ENCODE results near the gene PHLDA2. TPM values are rescaled to one million over a fixed set of nuclear protein-coding genes. Genes with fewer than 3 reads are reported as not detected.

The PHLDA2 gene
- total RNA-seq, 1 donor from 2014 or later, result 1.3 TPM

GRCh38 chr11:2901196-2901796 is 27.9 kb downstream of the PHLDA2 start:
- DNase-seq (ENCODE audit: low spot score) (no peak), ATAC-seq (no peak)

GRCh38 chr11:2899080-2899783 is 30.0 kb downstream of the PHLDA2 start:
- DNase-seq (ENCODE audit: low spot score) (no peak), ATAC-seq (no peak)

- ATAC-seq (no peak), DNase-seq (ENCODE audit: low spot score) (no peak)
Observed at GRCh38 chr11:2898366-2899079, 30.7 kb downstream of the PHLDA2 start.

- no peak for DNase-seq (ENCODE audit: low spot score)
- no peak for ATAC-seq
Observed at GRCh38 chr11:2897048-2897447, 32.2 kb downstream of the PHLDA2 start.

GRCh38 chr11:2896047-2896446 is 33.2 kb downstream of the PHLDA2 start:
- DNase-seq (ENCODE audit: low spot score) (no peak), ATAC-seq (no peak)

- no peak for DNase-seq (ENCODE audit: low spot score)
Observed at GRCh38 chr11:2893935-2894334, 35.3 kb downstream of the PHLDA2 start.

GRCh38 chr11:2892967-2893528 is 36.2 kb downstream of the PHLDA2 start:
- ATAC-seq (no peak), DNase-seq (ENCODE audit: low spot score) (no peak)

More at GRCh38 chr11:2893935-2894334, 35.3 kb downstream of the PHLDA2 start:
- ATAC-seq, result no peak

- ATAC-seq, result peak; percentile 27
- DNase-seq (ENCODE audit: low spot score), result no peak
Observed at GRCh38 chr11:2892215-2892966, 36.8 kb downstream of the PHLDA2 start.

GRCh38 chr11:2891326-2892214 is 37.6 kb downstream of the PHLDA2 start:
- ATAC-seq (peak; percentile 68), DNase-seq (ENCODE audit: low spot score) (peak; percentile 85)

GRCh38 chr11:2890466-2891294 is 38.5 kb downstream of the PHLDA2 start:
- peak; percentile 31 for ATAC-seq
- peak; percentile 81 for DNase-seq (ENCODE audit: low spot score)

- ATAC-seq (no peak), DNase-seq (ENCODE audit: low spot score) (no peak)
Observed at GRCh38 chr11:2889362-2890273, 39.6 kb downstream of the PHLDA2 start.

- ATAC-seq (peak; percentile 55), DNase-seq (ENCODE audit: low spot score) (peak; percentile 88)
Observed at GRCh38 chr11:2888266-2888968, 40.8 kb downstream of the PHLDA2 start.

- no peak for ATAC-seq
Observed at GRCh38 chr11:2887515-2888195, 41.6 kb downstream of the PHLDA2 start.

GRCh38 chr11:2886936-2887335 is 42.3 kb downstream of the PHLDA2 start:
- DNase-seq (ENCODE audit: low spot score), result no peak
- no peak for ATAC-seq

More at GRCh38 chr11:2887515-2888195, 41.6 kb downstream of the PHLDA2 start:
- DNase-seq (ENCODE audit: low spot score), result no peak

- DNase-seq (ENCODE audit: low spot score), result no peak
- ATAC-seq, result no peak
Observed at GRCh38 chr11:2886191-2886894, 42.9 kb downstream of the PHLDA2 start.

- ATAC-seq (peak; percentile 81), DNase-seq (ENCODE audit: low spot score) (peak; percentile 88)
Observed at GRCh38 chr11:2885678-2886081, 43.5 kb downstream of the PHLDA2 start, which contains the start of gene CDKN1C. TSS of gene CDKN1C (minus strand) at chr11:2885775. CDS start at chr11:2885456, 319 bp downstream.

All from left lobe of liver (tissue), 2 donors.